ENCODE data around the gene SLC35E3. TPM values are rescaled to one million over a fixed set of nuclear protein-coding genes. Genes with fewer than 3 reads are reported as not detected.

Gene SLC35E3
- total RNA-seq, 1 experiment from 2014 or later: 25.0 TPM

- Histone ChIP-seq H3K27me3 (replicated peaks; ENCODE audit: control insufficient read depth, insufficient read depth, low read length) (no peaks in the 10 kb centered on the region), H3K9me3 (no peaks in the 10 kb centered on the region), H3K36me3 (ENCODE audit: control insufficient read depth, insufficient read depth, low read length) (no peaks in the 10 kb centered on the region), H3K4me3 (ENCODE audit: low read depth, low read length) (no peak overlapping the region), H3K4me1 (no peaks in the 10 kb centered on the region)
- H3K27ac Mint-ChIP-seq (ENCODE audit: unreplicated experiment): no peak overlapping the region
- H3K4me1 Mint-ChIP-seq (ENCODE audit: low read depth, unreplicated experiment): no peaks in the 10 kb centered on the region
- no peak for TF ChIP-seq CTCF (IDR thresholded peaks at IDR 0.05; ENCODE audit: insufficient read depth in 1 of 2, low read depth in 1 of 2, low read length in 1 of 2, severe bottlenecking in 1 of 2, unreplicated experiment in 1 of 2)
- H3K9me3 Mint-ChIP-seq (ENCODE audit: unreplicated experiment): no peaks in the 10 kb centered on the region
- H3K4me3 Mint-ChIP-seq (ENCODE audit: unreplicated experiment): no peak overlapping the region
- no peak for DNase-seq
- POLR2A ChIA-PET: no interaction called here
- H3K27me3 Mint-ChIP-seq (ENCODE audit: insufficient read depth, unreplicated experiment): no peaks in the 10 kb centered on the region
- intact Hi-C loops (cut with micrococcal nuclease; ENCODE audit: unreplicated experiment): no loop called here
- H3K36me3 Mint-ChIP-seq (ENCODE audit: insufficient read depth, unreplicated experiment): no peaks in the 10 kb centered on the region
- no TSS peak for BruUV-seq (replicated peaks)
- CTCF ChIA-PET: no interaction called here
These were observed 27.6 kb downstream of the SLC35E3 start for GRCh38 chr12:68773582-68773981.

- no peak for TF ChIP-seq CTCF (IDR thresholded peaks at IDR 0.05; ENCODE audit: insufficient read depth in 1 of 2, low read depth in 1 of 2, low read length in 1 of 2, severe bottlenecking in 1 of 2, unreplicated experiment in 1 of 2)
- Mint-ChIP-seq H3K4me1 (ENCODE audit: low read depth, unreplicated experiment) (no peaks in the 10 kb centered on the region), H3K36me3 (ENCODE audit: insufficient read depth, unreplicated experiment) (no peaks in the 10 kb centered on the region), H3K4me3 (ENCODE audit: unreplicated experiment) (no peak overlapping the region), H3K27ac (ENCODE audit: unreplicated experiment) (no peak overlapping the region), H3K9me3 (ENCODE audit: unreplicated experiment) (no peaks in the 10 kb centered on the region), H3K27me3 (ENCODE audit: insufficient read depth, unreplicated experiment) (no peaks in the 10 kb centered on the region)
- CTCF ChIA-PET: no interaction called here
- POLR2A ChIA-PET: no interaction called here
- DNase-seq: no peak
- Histone ChIP-seq H3K4me3 (ENCODE audit: low read depth, low read length) (no peak overlapping the region), H3K36me3 (ENCODE audit: control insufficient read depth, insufficient read depth, low read length) (no peaks in the 10 kb centered on the region), H3K9me3 (no peaks in the 10 kb centered on the region), H3K4me1 (no peaks in the 10 kb centered on the region), H3K27me3 (replicated peaks; ENCODE audit: control insufficient read depth, insufficient read depth, low read length) (no peaks in the 10 kb centered on the region)
- intact Hi-C loops (cut with micrococcal nuclease; ENCODE audit: unreplicated experiment): no loop called here
- no TSS peak for BruUV-seq (replicated peaks)
These were observed 29.2 kb downstream of the SLC35E3 start for GRCh38 chr12:68775121-68775630.

GRCh38 chr12:68776976-68777610, 31.1 kb downstream of the SLC35E3 start:
- ChIA-PET CTCF (interaction anchor here (0.7 kb wide), 1 partner anchor 846 kb away, joined by 3 read pairs; no protein-coding TSS in a partner anchor), POLR2A (interaction anchor here (0.6 kb wide), 1 partner anchor 69 kb away, joined by 5 read pairs; no protein-coding TSS in a partner anchor)
- no peak overlapping the region for H3K4me3 ChIP-seq (ENCODE audit: low read depth, low read length)
- Mint-ChIP-seq H3K27ac (ENCODE audit: unreplicated experiment) (no peak overlapping the region), H3K36me3 (ENCODE audit: insufficient read depth, unreplicated experiment) (no peaks in the 10 kb centered on the region), H3K4me1 (ENCODE audit: low read depth, unreplicated experiment) (no peaks in the 10 kb centered on the region), H3K4me3 (ENCODE audit: unreplicated experiment) (no peak overlapping the region), H3K9me3 (ENCODE audit: unreplicated experiment) (no peaks in the 10 kb centered on the region), H3K27me3 (ENCODE audit: insufficient read depth, unreplicated experiment) (no peaks in the 10 kb centered on the region)
- no peak for DNase-seq
- H3K4me1 ChIP-seq: no peaks in the 10 kb centered on the region
- intact Hi-C loops (cut with micrococcal nuclease; ENCODE audit: unreplicated experiment): no loop called here
- no peak for TF ChIP-seq CTCF (IDR thresholded peaks at IDR 0.05; ENCODE audit: insufficient read depth in 1 of 2, low read depth in 1 of 2, low read length in 1 of 2, severe bottlenecking in 1 of 2, unreplicated experiment in 1 of 2)
- no peaks in the 10 kb centered on the region for H3K36me3 ChIP-seq (ENCODE audit: control insufficient read depth, insufficient read depth, low read length)
- H3K27me3 ChIP-seq (replicated peaks; ENCODE audit: control insufficient read depth, insufficient read depth, low read length): no peaks in the 10 kb centered on the region
- BruUV-seq (replicated peaks): no TSS peak
- no peaks in the 10 kb centered on the region for H3K9me3 ChIP-seq

Data from Caco-2 (cell line).